ENCODE measurements around the gene HOXA6. TPM values are rescaled to one million over a fixed set of nuclear protein-coding genes. Genes with fewer than 3 reads are reported as not detected.

Gene HOXA6
- total RNA-seq, 1 experiment from 2014 or later = 3.3 TPM

- Histone ChIP-seq H3K27ac (ENCODE audit: low read length) (peak overlapping the region; percentile 89), H3K9me3 (ENCODE audit: control insufficient read depth, insufficient read depth, low read depth, low read length) (no peaks in the 10 kb centered on the region), H3K4me3 (ENCODE audit: low read depth in 2 of 2, low read length in 2 of 2) (peak overlapping the region; percentile 57 to 83), H3K36me3 (ENCODE audit: control insufficient read depth, insufficient read depth, low read length) (no peaks in the 10 kb centered on the region), H3K27me3 (ENCODE audit: control insufficient read depth, insufficient read depth, low read length) (no peaks in the 10 kb centered on the region), H3K4me1 (ENCODE audit: control insufficient read depth, insufficient read depth, low read length) (peaks cover 20% of the 10 kb centered on the region)
- ChIA-PET POLR2A (no interaction called here), CTCF (interaction anchor here (0.8 to 3.4 kb wide), 3 partner anchors 11 to 442 kb away, joined by 4 to 24 read pairs (median 4); no protein-coding TSS in a partner anchor)
- no peak for TF ChIP-seq TCF7L2 (IDR thresholded peaks at IDR 0.05; ENCODE audit: low read depth, low read length)
- TF ChIP-seq SIN3A (IDR thresholded peaks at IDR 0.05; ENCODE audit: borderline replicate concordance, insufficient read depth, low read depth, low read length) = no peak
- TF ChIP-seq, protein P1, sequence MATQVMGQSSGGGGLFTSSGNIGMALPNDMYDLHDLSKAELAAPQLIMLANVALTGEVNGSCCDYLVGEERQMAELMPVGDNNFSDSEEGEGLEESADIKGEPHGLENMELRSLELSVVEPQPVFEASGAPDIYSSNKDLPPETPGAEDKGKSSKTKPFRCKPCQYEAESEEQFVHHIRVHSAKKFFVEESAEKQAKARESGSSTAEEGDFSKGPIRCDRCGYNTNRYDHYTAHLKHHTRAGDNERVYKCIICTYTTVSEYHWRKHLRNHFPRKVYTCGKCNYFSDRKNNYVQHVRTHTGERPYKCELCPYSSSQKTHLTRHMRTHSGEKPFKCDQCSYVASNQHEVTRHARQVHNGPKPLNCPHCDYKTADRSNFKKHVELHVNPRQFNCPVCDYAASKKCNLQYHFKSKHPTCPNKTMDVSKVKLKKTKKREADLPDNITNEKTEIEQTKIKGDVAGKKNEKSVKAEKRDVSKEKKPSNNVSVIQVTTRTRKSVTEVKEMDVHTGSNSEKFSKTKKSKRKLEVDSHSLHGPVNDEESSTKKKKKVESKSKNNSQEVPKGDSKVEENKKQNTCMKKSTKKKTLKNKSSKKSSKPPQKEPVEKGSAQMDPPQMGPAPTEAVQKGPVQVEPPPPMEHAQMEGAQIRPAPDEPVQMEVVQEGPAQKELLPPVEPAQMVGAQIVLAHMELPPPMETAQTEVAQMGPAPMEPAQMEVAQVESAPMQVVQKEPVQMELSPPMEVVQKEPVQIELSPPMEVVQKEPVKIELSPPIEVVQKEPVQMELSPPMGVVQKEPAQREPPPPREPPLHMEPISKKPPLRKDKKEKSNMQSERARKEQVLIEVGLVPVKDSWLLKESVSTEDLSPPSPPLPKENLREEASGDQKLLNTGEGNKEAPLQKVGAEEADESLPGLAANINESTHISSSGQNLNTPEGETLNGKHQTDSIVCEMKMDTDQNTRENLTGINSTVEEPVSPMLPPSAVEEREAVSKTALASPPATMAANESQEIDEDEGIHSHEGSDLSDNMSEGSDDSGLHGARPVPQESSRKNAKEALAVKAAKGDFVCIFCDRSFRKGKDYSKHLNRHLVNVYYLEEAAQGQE (IDR thresholded peaks at IDR 0.05; ENCODE audit: insufficient read depth in 1 of 2, low read depth in 2 of 2, low read length in 1 of 2) = no peak
- no peak for TF ChIP-seq CTCF (IDR thresholded peaks at IDR 0.05)
- TF ChIP-seq POLR2AphosphoS5 (IDR thresholded peaks at IDR 0.05; ENCODE audit: low read depth, low read length) = no peak
- BruUV-seq (replicated peaks) = no TSS peak
- peak; percentile 72 for ATAC-seq
- intact Hi-C loops (cut with micrococcal nuclease; ENCODE audit: unreplicated experiment) = no loop called here
- no peak for DNase-seq (ENCODE audit: low read depth, low spot score)
- in situ Hi-C loops (cut with HindIII; ENCODE audit: low pct_unique_long_range_greater_than_20kb, low sequenced_read_pairs) = no loop called here
Measured at GRCh38 chr7:27149842-27150567, 2.4 kb upstream of the HOXA6 start.

DNA sequence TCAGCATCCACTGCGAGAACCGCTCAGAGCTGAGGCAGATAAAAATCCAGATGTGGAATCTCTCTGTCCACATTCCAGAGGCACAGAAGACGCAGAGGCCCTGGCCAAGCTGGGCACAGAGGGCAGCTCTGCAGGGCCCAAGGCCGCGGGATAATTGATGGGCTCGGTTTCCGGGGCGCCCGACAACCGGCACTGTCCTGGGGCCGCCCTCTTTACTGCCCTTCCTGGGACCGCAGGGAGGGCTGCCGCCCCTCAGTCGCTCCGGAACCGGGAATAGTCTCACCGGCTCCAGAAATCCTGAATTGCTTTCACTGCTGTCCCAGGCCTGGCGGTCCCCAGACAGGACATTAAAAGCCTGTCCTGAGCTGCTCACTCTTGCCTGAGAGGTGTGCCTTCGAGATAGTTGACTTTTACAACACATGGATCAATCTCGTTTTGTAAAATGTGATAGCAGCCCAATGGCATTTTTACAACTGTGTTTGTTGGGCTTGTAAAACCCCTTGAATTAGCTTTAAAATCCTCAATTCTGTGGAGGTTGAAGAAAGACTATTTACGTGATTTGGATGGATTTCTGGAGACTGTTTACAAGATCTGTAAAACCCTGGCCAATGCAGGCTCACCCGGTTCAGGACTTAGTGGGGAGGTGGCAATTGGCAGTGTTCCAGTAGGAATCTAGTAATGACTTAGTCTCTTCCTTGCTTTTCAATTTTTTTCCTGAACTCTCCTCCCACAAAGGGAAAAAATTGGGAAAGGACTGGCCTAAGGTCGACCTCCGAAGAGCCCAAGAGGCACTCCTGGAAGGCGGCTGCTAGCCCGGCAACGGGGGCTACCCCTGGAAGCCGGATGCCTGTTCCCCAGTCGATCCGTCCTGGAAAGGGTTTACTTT lies 1.4 kb upstream of the HOXA6 start:
- H3K27ac ChIP-seq (ENCODE audit: low read length) = peak overlapping the region; percentile 89
- no TSS peak for BruUV-seq (replicated peaks)

More for the DNA sequence above, 1.4 kb upstream of the HOXA6 start:
- Histone ChIP-seq H3K4me1 (ENCODE audit: control insufficient read depth, insufficient read depth, low read length) (peaks cover 20% of the 10 kb centered on the region), H3K4me3 (ENCODE audit: low read depth in 2 of 2, low read length in 2 of 2) (peak overlapping the region; percentile 57 to 83), H3K9me3 (ENCODE audit: control insufficient read depth, insufficient read depth, low read depth, low read length) (no peaks in the 10 kb centered on the region), H3K36me3 (ENCODE audit: control insufficient read depth, insufficient read depth, low read length) (no peaks in the 10 kb centered on the region), H3K27me3 (ENCODE audit: control insufficient read depth, insufficient read depth, low read length) (no peaks in the 10 kb centered on the region)
- ATAC-seq (no peak), DNase-seq (ENCODE audit: low read depth, low spot score) (no peak)
- no peak for TF ChIP-seq POLR2AphosphoS5 (IDR thresholded peaks at IDR 0.05; ENCODE audit: low read depth, low read length)
- TF ChIP-seq CTCF (IDR thresholded peaks at IDR 0.05) = no peak
- TF ChIP-seq SIN3A (IDR thresholded peaks at IDR 0.05; ENCODE audit: borderline replicate concordance, insufficient read depth, low read depth, low read length) = no peak
- 0 out of 2 replicates have a peak, but pooled peaks have one; percentile 43 for TF ChIP-seq TCF7L2 (IDR thresholded peaks at IDR 0.05; ENCODE audit: low read depth, low read length)
- TF ChIP-seq, protein P1 (IDR thresholded peaks at IDR 0.05; ENCODE audit: insufficient read depth in 1 of 2, low read depth in 2 of 2, low read length in 1 of 2) = no peak
- ChIA-PET CTCF (interaction anchor here (0.5 to 3.4 kb wide), 2 partner anchors 12 to 14 kb away, joined by 3 to 24 read pairs; no protein-coding TSS in a partner anchor), POLR2A (no interaction called here)
- in situ Hi-C loops (cut with HindIII; ENCODE audit: low pct_unique_long_range_greater_than_20kb, low sequenced_read_pairs) = no loop called here
- intact Hi-C loops (cut with micrococcal nuclease; ENCODE audit: unreplicated experiment) = no loop called here

Measured in Panc1 (cell line).